ENCODE results near the gene EHMT2. TPM values are rescaled to one million over a fixed set of nuclear protein-coding genes. Genes with fewer than 3 reads are reported as not detected.

Gene EHMT2
- total and polyA plus RNA-seq, 2 of the 13 experiments (the other 11 are each of a cell fraction or from before 2014, with no cell fraction given), result 55.2 to 69.2 TPM

DNA sequence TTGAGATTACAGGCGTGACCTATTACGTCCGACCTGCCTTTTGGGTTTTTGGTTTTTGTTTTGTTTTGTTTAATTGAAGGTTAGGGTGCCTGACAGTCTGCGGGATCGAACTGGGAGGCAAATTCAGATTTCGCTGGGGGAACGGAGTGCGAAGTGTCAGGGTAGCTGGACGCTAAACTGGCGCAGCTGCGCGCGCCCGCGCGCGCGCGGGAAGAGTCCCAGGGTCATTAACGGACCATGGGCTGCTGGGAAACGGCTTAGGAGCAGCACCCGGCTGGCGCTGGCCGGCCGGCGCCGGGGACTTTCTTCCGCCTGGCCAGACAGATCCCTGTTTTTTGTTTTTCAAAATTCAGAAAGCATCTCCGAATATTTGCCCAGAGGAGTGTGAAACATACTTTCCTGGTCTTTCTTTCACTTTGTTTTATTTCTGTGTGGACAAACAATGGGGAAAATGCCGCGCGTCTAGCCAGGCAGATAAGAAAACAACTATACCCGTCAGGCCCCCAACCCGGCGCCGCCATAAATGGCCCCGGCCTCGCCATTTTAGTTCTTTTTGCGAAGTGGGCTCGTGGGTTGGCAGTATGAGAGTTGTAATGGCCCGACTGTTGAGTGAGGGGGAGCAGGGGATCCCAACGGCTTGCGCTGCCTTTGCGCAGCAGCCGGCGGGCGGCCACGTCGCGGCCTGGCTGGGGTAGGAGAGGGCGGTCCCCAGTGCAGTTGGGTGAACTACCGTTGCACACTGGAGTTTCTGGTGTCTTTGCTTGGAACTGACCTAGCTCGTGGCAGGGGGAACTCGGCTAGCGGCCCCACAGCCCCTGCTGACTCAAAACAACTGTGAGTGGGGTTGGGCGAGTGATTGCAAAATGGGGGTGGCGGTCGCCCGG is 62.9 kb downstream of the EHMT2 start (continued):
- TF ChIP-seq, protein P1, sequence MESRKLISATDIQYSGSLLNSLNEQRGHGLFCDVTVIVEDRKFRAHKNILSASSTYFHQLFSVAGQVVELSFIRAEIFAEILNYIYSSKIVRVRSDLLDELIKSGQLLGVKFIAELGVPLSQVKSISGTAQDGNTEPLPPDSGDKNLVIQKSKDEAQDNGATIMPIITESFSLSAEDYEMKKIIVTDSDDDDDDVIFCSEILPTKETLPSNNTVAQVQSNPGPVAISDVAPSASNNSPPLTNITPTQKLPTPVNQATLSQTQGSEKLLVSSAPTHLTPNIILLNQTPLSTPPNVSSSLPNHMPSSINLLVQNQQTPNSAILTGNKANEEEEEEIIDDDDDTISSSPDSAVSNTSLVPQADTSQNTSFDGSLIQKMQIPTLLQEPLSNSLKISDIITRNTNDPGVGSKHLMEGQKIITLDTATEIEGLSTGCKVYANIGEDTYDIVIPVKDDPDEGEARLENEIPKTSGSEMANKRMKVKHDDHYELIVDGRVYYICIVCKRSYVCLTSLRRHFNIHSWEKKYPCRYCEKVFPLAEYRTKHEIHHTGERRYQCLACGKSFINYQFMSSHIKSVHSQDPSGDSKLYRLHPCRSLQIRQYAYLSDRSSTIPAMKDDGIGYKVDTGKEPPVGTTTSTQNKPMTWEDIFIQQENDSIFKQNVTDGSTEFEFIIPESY (CRISPR knock-in tag; IDR thresholded peaks at IDR 0.05), result peak; percentile 52; the same call in 1 of the 2 replicates
- TF ChIP-seq, protein P2, sequence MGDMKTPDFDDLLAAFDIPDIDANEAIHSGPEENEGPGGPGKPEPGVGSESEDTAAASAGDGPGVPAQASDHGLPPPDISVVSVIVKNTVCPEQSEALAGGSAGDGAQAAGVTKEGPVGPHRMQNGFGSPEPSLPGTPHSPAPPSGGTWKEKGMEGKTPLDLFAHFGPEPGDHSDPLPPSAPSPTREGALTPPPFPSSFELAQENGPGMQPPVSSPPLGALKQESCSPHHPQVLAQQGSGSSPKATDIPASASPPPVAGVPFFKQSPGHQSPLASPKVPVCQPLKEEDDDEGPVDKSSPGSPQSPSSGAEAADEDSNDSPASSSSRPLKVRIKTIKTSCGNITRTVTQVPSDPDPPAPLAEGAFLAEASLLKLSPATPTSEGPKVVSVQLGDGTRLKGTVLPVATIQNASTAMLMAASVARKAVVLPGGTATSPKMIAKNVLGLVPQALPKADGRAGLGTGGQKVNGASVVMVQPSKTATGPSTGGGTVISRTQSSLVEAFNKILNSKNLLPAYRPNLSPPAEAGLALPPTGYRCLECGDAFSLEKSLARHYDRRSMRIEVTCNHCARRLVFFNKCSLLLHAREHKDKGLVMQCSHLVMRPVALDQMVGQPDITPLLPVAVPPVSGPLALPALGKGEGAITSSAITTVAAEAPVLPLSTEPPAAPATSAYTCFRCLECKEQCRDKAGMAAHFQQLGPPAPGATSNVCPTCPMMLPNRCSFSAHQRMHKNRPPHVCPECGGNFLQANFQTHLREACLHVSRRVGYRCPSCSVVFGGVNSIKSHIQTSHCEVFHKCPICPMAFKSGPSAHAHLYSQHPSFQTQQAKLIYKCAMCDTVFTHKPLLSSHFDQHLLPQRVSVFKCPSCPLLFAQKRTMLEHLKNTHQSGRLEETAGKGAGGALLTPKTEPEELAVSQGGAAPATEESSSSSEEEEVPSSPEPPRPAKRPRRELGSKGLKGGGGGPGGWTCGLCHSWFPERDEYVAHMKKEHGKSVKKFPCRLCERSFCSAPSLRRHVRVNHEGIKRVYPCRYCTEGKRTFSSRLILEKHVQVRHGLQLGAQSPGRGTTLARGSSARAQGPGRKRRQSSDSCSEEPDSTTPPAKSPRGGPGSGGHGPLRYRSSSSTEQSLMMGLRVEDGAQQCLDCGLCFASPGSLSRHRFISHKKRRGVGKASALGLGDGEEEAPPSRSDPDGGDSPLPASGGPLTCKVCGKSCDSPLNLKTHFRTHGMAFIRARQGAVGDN (CRISPR knock-in tag; IDR thresholded peaks at IDR 0.05), result peak; percentile 96
- TF ChIP-seq, protein P3, sequence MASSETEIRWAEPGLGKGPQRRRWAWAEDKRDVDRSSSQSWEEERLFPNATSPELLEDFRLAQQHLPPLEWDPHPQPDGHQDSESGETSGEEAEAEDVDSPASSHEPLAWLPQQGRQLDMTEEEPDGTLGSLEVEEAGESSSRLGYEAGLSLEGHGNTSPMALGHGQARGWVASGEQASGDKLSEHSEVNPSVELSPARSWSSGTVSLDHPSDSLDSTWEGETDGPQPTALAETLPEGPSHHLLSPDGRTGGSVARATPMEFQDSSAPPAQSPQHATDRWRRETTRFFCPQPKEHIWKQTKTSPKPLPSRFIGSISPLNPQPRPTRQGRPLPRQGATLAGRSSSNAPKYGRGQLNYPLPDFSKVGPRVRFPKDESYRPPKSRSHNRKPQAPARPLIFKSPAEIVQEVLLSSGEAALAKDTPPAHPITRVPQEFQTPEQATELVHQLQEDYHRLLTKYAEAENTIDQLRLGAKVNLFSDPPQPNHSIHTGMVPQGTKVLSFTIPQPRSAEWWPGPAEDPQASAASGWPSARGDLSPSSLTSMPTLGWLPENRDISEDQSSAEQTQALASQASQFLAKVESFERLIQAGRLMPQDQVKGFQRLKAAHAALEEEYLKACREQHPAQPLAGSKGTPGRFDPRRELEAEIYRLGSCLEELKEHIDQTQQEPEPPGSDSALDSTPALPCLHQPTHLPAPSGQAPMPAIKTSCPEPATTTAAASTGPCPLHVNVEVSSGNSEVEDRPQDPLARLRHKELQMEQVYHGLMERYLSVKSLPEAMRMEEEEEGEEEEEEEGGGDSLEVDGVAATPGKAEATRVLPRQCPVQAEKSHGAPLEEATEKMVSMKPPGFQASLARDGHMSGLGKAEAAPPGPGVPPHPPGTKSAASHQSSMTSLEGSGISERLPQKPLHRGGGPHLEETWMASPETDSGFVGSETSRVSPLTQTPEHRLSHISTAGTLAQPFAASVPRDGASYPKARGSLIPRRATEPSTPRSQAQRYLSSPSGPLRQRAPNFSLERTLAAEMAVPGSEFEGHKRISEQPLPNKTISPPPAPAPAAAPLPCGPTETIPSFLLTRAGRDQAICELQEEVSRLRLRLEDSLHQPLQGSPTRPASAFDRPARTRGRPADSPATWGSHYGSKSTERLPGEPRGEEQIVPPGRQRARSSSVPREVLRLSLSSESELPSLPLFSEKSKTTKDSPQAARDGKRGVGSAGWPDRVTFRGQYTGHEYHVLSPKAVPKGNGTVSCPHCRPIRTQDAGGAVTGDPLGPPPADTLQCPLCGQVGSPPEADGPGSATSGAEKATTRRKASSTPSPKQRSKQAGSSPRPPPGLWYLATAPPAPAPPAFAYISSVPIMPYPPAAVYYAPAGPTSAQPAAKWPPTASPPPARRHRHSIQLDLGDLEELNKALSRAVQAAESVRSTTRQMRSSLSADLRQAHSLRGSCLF (CRISPR knock-in tag; IDR thresholded peaks at IDR 0.05; ENCODE audit: borderline replicate concordance), result peak; percentile 90
- TF ChIP-seq, protein P4, sequence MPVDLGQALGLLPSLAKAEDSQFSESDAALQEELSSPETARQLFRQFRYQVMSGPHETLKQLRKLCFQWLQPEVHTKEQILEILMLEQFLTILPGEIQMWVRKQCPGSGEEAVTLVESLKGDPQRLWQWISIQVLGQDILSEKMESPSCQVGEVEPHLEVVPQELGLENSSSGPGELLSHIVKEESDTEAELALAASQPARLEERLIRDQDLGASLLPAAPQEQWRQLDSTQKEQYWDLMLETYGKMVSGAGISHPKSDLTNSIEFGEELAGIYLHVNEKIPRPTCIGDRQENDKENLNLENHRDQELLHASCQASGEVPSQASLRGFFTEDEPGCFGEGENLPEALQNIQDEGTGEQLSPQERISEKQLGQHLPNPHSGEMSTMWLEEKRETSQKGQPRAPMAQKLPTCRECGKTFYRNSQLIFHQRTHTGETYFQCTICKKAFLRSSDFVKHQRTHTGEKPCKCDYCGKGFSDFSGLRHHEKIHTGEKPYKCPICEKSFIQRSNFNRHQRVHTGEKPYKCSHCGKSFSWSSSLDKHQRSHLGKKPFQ (CRISPR knock-in tag; IDR thresholded peaks at IDR 0.05; ENCODE audit: insufficient replicate concordance), result no peak
- peak; percentile 82 for TF ChIP-seq BRD4 (CRISPR knock-in tag; IDR thresholded peaks at IDR 0.05)
- TF ChIP-seq SPEN (CRISPR knock-in tag; IDR thresholded peaks at IDR 0.05; ENCODE audit: low read depth), result peak; percentile 95
- no peak for TF ChIP-seq RCOR2 (CRISPR knock-in tag; IDR thresholded peaks at IDR 0.05)
- TF ChIP-seq PHF8 (CRISPR knock-in tag; IDR thresholded peaks at IDR 0.05), result peak; percentile 86
- no peak for TF ChIP-seq SOX13 (IDR thresholded peaks at IDR 0.05)
- peak; percentile 34 to 74; a peak in 1 of 4 replicates for TF ChIP-seq SOX13 (CRISPR knock-in tag; conservative IDR thresholded peaks at IDR 0.05 in 1 of 2, IDR thresholded peaks at IDR 0.05 in 1 of 2)
- peak; percentile 72; the same call in 1 of the 2 replicates for TF ChIP-seq ZNF446 (CRISPR knock-in tag; IDR thresholded peaks at IDR 0.05)
- TF ChIP-seq ZNF878 (CRISPR knock-in tag; IDR thresholded peaks at IDR 0.05), result peak; percentile 58; the same call in 1 of the 2 replicates
- peak; percentile 72; the same call in 1 of the 2 replicates for TF ChIP-seq REL (CRISPR knock-in tag; conservative IDR thresholded peaks at IDR 0.05)
- TF ChIP-seq GZF1 (CRISPR knock-in tag; IDR thresholded peaks at IDR 0.05), result peak; percentile 55; the same call in 1 of the 2 replicates
- TF ChIP-seq ZNF766 (CRISPR knock-in tag; IDR thresholded peaks at IDR 0.05; ENCODE audit: borderline replicate concordance), result peak; percentile 84

Measured in HepG2 (cell line).